Endothelial cell of umbilical vein (primary cell): ENCODE results near the gene MZB1.

Source experiments
- CTCF ChIP-seq, 2 donors: IDR thresholded peaks; 1 replicate in 1 of 2; 2 replicates in 1 of 2; pipeline ENCODE4 v1.5.1; 2011; ENCODE audit warnings: low read length in 2 of 2, mild to moderate bottlenecking in 2 of 2, moderate library complexity in 2 of 2, control low read depth in 1 of 2, inconsistent platforms in 1 of 2, low read depth in 1 of 2; ENCODE audit not compliant: insufficient read depth in 1 of 2; ENCODE audit errors: extremely low read depth in 1 of 2
- JUN ChIP-seq: IDR thresholded peaks from 2 replicates; pipeline ENCODE4 v1.6.1; 2011; ENCODE audit warnings: borderline replicate concordance, low read depth; ENCODE audit not compliant: insufficient read length, insufficient read depth
- POLR2A ChIP-seq: IDR thresholded peaks from 2 replicates; pipeline ENCODE4 v1.6.1; 2012; ENCODE audit warnings: low read depth, mild to moderate bottlenecking, control low read depth, low read length

GRCh38 chr5:139378941-139379361, 10.8 kb downstream of the MZB1 start:
- TF ChIP-seq JUN: no peak
- no peak for TF ChIP-seq POLR2A
- TF ChIP-seq CTCF (IDR thresholded peaks at IDR 0.05; ENCODE audit: extremely low read depth in 1 of 2, insufficient read depth in 1 of 2, low read depth in 1 of 2, low read length in 2 of 2): no peak
